ENCODE results near the gene MDM1. TPM values are rescaled to one million over a fixed set of nuclear protein-coding genes. Genes with fewer than 3 reads are reported as not detected.

The MDM1 gene
- total RNA-seq, 4 donors from 2014 or later, result 8.2 to 23.5 (median 13.4) TPM

GRCh38 chr12:68303850-68304249 lies 28.3 kb downstream of the MDM1 start:
- in situ Hi-C loops (cut with MboI; ENCODE audit: low pct_ligation_motif_present in 1 of 4, low pct_unique_long_range_greater_than_20kb in 1 of 4, low sequenced_read_pairs in 3 of 4) (loop anchor here in 2 of 4 donors (25.0 kb wide), 1 partner anchor 267 kb away; no protein-coding TSS in a partner anchor), intact Hi-C loops (cut with DNase I; ENCODE audit: low total_unique reads) (no loop called here)
- Histone ChIP-seq H3K4me3 (no peak overlapping the region), H3K36me3 (peaks cover 0 to 17% (median 6%) of the 10 kb centered on the region in 4 donors), H3K4me1 (no peaks in the 10 kb centered on the region), H3K27me3 (no peaks in the 10 kb centered on the region), H3K9me3 (no peaks in the 10 kb centered on the region), H3K27ac (no peak overlapping the region)
- no peak for TF ChIP-seq EP300 (IDR thresholded peaks at IDR 0.05; ENCODE audit: low read depth)
- TF ChIP-seq POLR2AphosphoS5 (IDR thresholded peaks at IDR 0.05), result no peak
- TF ChIP-seq CTCF (IDR thresholded peaks at IDR 0.05), result no peak
- no peak for TF ChIP-seq POLR2A (IDR thresholded peaks at IDR 0.05)
- 82 to 86% methylated on average over 5 to 6 of the region's 6 CpGs for WGBS, 2 donors (ENCODE audit: low coverage in 1 of 2)
- no peak for DNase-seq

GRCh38 chr12:68297929-68298328 lies 34.2 kb downstream of the MDM1 start:
- Histone ChIP-seq H3K27ac (no peak overlapping the region), H3K9me3 (no peaks in the 10 kb centered on the region), H3K4me3 (no peak overlapping the region), H3K36me3 (peaks cover 0 to 12% (median 3%) of the 10 kb centered on the region in 4 donors), H3K27me3 (no peaks in the 10 kb centered on the region), H3K4me1 (peaks cover 0 to 7% (median 0%) of the 10 kb centered on the region in 4 donors)
- intact Hi-C loops (cut with DNase I; ENCODE audit: low total_unique reads) (no loop called here), in situ Hi-C loops (cut with MboI; ENCODE audit: low pct_ligation_motif_present in 1 of 4, low pct_unique_long_range_greater_than_20kb in 1 of 4, low sequenced_read_pairs in 3 of 4) (no loop called here)
- 67 to 81% methylated on average over 1 to 4 of the region's 4 CpGs for WGBS, 2 donors (ENCODE audit: low coverage in 1 of 2)
- no peak for DNase-seq
- no peak for TF ChIP-seq EP300 (IDR thresholded peaks at IDR 0.05; ENCODE audit: low read depth)
- TF ChIP-seq CTCF (IDR thresholded peaks at IDR 0.05), result no peak
- no peak for TF ChIP-seq POLR2AphosphoS5 (IDR thresholded peaks at IDR 0.05)

- Histone ChIP-seq H3K4me3 (no peak overlapping the region), H3K9me3 (no peaks in the 10 kb centered on the region), H3K27me3 (no peaks in the 10 kb centered on the region), H3K4me1 (peaks cover 0 to 7% (median 0%) of the 10 kb centered on the region in 4 donors), H3K36me3 (no peaks in the 10 kb centered on the region), H3K27ac (no peak overlapping the region)
- WGBS, 2 donors (ENCODE audit: low coverage in 1 of 2), result 60 to 64% methylated on average over 2 of the region's 2 CpGs
- intact Hi-C loops (cut with DNase I; ENCODE audit: low total_unique reads) (no loop called here), in situ Hi-C loops (cut with MboI; ENCODE audit: low pct_ligation_motif_present in 1 of 4, low pct_unique_long_range_greater_than_20kb in 1 of 4, low sequenced_read_pairs in 3 of 4) (no loop called here)
- DNase-seq, result no peak
- TF ChIP-seq POLR2A (IDR thresholded peaks at IDR 0.05), result no peak
- no peak for TF ChIP-seq CTCF (IDR thresholded peaks at IDR 0.05)
- no peak for TF ChIP-seq EP300 (IDR thresholded peaks at IDR 0.05; ENCODE audit: low read depth)
- TF ChIP-seq POLR2AphosphoS5 (IDR thresholded peaks at IDR 0.05), result no peak
These were observed 37.9 kb downstream of the MDM1 start for GRCh38 chr12:68294251-68294650.

- Histone ChIP-seq H3K9me3 (no peaks in the 10 kb centered on the region), H3K36me3 (no peaks in the 10 kb centered on the region), H3K27ac (no peak overlapping the region), H3K4me1 (peaks cover 0 to 7% (median 0%) of the 10 kb centered on the region in 4 donors), H3K4me3 (no peak overlapping the region), H3K27me3 (no peaks in the 10 kb centered on the region)
- TF ChIP-seq POLR2AphosphoS5 (IDR thresholded peaks at IDR 0.05), result no peak
- TF ChIP-seq POLR2A (IDR thresholded peaks at IDR 0.05), result no peak
- no peak for TF ChIP-seq EP300 (IDR thresholded peaks at IDR 0.05; ENCODE audit: low read depth)
- TF ChIP-seq CTCF (IDR thresholded peaks at IDR 0.05), result no peak
- no peak for DNase-seq
- intact Hi-C loops (cut with DNase I; ENCODE audit: low total_unique reads) (no loop called here), in situ Hi-C loops (cut with MboI; ENCODE audit: low pct_ligation_motif_present in 1 of 4, low pct_unique_long_range_greater_than_20kb in 1 of 4, low sequenced_read_pairs in 3 of 4) (no loop called here)
These were observed 38.8 kb downstream of the MDM1 start for GRCh38 chr12:68293347-68293746.
